Left forelimb (tissue), 1 donor: Measurements from ENCODE around the gene SSTR5.

Experiments used
- DNase-seq: peaks from one replicate; pipeline ENCODE4 v3.0.0-alpha.2; 2018; ENCODE audit warnings: low spot score

Gene SSTR5

DNA sequence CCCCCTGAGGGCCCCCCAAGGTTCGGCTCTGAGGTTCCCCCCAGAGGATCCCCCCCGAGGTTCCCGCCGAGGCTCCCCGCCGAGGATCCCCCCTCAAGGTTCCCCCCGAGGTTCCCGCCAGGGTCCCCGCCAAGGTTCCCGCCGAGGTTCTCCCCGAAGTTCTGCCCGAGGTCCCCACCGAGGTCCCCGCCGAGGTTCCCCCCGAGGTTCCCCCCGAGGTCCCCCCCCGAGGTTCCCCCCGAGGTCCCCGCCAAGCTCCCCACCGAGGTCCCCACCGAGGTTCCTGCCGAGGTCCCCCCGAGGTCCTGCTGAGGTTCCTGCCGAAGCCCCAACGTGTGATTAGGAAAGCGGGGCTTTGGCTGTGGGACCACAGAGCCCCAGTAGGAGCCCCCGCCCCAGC lies 32.2 kb upstream of the SSTR5 start:
- DNase-seq = no peak

DNA sequence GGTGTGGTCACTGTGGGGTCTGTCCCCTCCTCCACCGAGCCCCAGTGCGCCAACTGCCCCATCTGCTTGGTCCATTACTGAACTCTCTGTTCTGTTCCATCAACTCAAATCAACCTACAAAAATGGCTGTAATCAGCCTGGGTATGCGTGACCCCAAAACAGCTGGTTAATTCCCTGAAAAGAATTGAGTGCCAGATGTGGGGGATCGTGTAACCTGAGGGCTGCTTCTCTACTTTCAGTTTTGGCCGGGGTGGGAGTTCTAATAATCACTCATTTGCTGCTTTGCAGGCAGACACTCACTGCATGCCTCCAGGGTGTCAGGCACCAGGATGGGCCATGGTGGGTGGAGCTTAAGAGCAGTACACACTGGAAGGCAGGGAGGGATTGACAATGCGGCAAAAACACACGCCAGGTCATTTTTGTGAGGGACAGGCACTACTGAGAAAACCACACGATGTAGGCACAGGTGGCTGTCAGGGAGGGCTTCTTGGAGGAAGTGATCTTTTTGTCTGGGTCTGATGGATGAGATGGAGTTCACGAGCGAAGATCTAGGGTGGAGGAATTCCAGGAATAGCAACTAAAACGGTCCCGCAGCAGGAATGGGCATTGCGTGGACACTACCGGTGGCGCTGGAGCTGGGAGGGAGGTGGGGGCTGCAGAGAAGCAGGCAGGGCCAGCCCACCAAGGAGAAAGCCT lies 30.4 kb upstream of the SSTR5 start:
- DNase-seq = no peak

DNA sequence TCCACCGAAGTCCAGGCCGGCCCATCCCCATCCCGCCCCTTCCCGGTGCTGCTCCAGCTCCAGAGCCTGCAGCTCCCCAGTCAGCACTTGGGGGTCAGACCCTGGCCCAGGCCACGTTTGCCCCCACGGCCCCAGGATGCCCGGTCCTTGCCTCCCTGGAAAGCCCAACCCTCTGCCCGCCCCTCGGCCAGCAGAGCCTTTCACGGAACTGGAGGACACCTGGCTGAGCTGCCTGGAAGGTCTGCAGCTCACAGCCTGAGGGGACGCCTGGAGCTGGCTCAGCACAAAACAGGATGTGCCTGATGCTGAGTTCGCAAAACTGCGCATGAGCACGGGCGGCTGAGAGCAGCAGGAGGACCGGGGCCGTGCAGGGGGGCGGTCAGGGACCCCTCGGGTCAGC lies 29.7 kb upstream of the SSTR5 start:
- DNase-seq = no peak

DNA sequence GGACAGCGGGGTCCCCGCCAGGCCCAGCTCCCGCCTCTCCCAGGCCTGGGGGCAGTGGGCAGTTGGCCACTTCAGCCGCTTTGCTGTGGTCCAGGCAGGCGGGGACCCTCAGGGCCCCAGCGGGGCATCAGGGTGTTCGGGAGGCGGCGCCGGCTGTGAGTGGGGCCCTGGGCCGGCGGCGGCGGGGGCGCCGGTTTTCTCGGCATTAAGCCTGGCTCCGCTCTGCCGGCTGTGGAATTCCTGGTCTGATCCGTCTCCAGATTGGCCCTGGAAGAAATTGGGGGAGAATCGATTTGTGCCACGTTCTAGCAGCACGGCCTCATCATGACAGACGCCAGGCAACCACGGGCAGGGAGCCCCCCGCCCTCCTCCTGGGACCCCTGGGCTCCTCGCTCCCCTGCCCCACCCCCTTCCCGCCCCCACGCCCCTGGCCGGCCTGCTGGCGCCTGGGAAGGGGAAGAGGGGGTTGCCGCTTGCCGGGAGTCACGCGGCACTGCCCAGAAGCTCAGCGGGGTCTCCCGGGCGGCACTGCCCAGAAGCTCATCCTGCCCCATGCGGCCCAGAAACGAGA lies 28.6 kb upstream of the SSTR5 start:
- peak; percentile 78 for DNase-seq

DNA sequence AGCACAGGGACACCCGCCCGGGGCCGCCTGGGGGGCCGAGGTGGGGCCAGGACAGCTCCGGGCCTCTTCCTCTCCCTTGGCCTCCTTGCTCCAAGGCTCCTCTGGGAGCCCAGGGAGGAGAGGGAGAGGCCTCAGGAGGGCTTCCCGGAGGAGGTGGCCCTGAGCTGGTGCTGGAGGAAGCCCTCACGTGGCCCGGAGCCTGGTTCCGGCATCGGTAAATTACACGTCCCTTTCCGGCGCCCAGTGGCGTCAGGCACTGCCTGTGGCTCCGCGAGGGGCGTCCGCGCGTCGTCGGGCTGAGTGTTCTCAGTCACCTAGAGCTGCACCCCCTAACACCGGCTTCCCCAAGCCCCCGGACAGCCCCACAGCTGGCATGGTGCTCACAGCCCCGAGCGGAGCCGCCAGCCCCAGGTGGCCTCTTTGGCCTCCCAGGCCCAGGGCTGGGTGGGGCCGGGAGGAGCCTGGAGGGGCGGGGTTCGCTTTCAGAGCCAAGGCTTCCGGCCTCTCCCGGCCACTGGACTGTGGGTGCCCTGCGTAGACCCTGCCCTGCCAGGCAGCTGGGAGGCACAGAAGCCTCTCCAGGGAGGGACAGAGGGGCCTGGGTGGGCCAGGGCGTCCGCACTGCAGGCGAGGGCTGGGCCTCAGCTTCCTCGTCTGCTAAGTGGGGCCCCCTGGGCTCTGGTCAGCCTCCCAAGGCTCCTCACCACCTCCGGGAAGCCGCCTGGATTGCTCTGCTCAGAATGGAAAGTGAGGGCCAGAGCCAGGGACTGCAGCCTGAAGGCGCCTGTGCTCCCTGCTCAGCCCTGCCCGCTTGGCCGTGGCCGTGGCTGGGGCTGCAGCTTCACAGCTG lies 27.9 kb upstream of the SSTR5 start:
- DNase-seq = no peak

DNA sequence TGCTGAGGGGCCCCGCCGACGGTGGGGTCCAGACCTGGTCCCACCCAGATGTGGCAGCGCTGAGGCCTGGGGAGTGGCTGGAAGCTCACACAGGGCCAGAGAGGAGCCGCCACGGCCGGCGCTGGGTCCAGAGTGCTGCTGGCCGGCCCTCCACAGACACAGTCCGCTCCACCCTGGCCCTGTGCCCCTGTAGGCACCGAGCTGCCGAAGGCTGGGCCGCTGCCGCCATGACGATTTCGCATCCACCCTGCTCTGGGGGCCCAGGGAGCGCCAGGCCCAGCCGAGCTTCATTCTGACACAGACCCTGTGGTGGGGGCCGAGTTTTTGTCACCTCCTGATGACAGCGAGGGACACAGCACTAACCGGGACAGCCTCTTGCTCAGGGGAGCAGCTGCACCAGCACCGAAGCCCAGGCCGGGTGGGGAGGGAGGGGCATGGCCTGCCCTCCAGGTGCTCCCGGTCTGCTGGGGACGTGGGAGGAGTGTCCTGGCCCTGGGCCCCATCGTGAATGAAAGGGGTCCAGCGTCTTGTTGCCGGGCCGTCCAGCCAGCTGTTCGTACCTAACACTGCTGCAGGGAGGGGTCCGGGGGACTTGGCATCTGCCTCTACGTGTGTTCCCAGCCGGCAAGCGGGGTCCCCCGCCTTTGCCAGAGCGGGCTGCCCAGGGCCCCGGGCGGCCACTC lies 27.1 kb upstream of the SSTR5 start:
- peak; percentile 83 for DNase-seq

DNA sequence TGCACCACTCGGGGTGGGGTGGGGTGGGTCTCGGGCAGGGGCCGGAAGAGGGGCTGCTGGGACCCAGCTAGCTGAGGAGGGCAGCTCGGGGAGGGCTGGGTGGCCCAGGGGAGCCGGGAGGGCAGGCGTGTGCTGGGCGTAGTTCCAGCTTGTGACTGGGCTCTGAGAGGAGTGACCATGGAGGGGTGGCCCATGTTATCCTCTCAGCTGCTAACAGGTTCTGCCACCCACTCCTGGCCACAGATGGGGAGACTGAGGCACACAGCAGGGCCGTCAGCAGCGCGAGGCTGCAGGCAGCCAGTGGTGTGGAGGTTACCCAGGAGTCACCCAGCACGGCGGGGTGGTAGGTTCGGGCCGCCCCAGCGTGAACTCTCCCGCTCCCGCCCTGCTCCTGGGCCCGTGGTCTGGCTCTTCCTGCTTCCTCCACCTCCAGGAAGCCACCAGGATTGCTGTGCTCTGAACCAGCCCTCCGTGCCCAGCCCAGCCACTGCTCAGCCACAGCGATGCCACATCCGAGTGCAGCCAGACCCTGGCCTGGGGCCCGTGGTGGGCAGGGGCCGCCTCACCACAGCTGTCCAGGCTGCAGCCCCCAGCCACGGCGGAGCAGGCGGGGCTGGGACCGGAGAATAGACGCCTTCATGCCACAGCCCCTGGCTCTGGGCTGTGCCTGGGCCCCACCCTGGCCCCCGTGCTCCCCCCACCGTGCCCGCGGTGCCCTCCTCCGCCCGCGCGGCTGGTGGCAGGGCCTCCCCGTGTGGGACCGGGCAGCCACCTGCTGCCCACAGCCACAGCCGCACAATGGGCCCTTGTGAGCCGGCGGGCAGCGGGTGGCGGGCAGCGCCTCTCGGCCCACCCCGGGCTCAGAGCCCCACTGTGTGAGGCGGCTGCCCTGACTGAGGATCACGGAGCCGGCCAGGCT lies 26.3 kb upstream of the SSTR5 start:
- DNase-seq = no peak

DNA sequence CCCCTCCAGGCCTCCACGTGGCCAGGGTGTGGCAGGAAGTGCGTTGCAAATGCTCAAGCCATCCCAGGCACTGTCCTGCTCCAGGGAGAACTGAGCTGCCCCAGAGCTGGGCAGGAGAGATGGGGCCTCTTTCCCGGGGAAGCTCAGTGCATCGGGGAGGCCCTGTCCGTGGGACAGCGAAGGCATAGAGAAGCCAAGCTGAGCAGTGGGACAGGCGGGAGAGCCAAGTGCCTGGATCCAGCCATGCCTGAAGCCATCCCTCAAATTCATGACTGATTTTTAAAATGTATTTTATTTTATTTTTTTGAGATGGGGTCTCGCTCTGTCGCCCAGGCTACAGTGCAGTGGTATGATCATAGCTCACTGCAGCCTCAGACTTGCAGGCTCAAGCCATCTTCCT lies 25.4 kb upstream of the SSTR5 start:
- DNase-seq = no peak

DNA sequence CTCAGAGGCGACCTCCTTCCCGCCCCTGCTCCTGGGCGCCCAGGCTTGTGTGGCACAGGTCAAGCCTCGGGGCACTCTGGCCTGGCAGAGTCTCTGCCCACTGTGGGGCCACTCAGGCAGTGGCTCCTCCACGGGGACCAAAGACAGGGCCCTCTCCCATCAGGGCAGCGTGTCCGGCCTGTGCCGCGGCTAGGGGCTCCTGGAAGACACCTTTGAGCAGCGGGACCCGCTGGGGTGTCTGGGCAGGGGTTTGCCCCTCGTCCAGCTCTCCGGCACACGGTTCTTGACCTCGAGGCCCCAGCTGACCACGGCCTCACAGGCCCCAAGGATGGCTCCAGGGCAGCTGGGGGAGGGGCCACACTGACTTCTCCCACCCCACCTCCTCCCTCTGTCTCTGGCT lies 24.7 kb upstream of the SSTR5 start:
- no peak for DNase-seq

DNA sequence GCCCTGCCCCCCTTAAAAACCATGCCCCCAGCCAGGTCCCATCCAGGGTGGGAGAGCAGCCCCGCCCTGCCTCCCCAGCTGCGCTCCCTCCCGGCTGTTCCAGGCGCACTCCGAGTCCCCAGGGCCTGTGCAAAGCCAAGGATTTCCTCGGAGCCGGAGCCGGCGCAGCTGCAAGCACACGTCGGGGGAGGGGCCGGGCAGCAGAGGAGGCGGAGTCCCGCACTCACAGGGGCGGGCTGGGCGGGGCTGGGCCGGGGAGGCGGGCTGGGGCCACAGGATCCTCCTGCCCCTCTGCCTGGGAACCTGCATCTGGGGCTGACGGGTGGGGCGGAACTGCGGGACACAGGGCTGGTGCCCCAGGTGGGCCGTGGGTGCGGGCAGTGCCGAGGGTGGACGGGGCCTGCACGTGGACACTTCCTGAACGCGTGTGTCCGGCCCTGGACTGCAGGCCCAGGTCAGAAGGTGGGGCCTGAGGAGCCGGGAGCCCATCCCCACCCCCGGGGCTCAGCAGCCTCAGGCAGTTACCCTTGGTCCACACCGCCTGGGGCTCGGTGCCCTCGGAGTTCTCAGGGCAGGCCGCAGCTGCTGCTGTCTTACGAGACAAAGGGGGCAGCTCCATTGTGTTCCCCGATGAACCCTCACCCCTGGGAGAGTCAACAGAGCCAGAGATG lies 24.0 kb upstream of the SSTR5 start:
- DNase-seq = peak; percentile 90

DNA sequence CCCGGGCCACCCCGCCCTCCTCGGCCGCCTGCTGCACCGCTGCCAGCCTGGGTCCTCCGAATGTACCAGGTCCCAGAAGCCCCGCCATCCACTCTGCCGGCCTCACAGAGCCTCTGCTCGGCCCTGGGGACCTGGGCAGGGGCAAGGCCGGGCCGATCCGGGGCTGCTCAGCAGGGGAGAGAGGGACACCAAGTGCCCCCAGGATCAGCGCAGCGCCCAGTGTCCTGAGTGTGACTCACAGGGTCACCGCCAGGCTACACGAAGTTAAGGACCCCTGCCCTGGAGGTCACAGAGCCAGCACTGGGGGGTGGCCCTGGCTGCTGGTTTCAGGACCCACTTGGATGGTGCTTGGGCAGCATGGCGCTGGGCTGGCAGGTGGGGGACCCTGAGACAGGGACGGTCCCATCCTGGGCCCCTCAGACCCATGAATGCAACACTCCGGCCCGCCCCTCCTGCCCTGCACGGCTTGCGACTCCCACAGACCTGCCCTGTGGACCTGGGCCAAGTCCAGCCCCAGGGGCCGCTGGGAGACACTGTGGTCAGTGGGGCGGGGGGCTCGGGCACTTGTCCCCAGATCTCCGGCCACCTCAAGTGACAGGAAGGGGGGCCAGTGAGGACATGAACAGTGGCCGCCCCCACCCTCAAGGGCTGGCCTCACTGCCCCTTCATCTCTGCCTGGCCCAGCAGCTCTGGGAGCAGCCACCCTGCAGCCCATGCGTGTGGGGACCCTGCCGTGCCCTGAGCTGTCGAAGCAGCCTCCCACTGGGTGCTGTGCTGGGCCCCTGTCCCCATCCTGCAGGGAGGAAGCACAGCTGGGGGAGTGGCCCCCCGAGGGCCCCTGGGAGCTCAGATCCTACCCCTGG lies 23.2 kb upstream of the SSTR5 start:
- DNase-seq = no peak

DNA sequence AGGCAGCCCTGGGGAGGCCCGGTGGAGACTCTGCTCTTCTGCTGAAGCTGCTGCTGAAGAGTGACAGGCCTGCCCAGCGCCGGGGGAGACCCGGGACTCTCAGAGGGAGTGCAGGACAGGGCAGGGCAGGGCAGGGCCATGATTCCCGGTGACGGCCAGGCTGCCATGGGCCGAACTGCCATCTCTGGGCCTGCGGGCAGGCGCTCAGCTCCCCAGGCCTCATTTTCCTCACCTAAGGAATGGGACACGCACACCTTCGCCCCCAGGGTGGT lies 22.6 kb upstream of the SSTR5 start:
- DNase-seq = no peak

DNA sequence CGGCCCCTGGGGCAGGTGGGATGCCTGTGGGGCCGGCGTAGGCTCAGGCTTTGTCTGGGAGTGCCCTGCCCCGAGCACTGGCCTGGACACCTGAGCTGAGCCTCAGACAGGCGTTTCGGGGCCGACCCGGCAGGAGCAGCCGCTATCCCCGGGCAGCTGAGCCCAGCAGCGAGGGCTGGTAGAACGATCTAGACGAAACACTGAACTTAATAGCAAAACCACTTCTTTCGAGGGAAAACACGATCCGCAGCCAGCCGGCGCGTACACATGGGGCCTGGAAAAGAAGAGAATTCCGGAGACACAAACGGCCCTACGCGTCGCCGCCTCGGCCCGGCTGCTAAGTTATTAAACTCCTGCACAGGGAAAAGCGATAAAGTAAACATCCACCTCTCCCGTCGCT lies 22.0 kb upstream of the SSTR5 start:
- no peak for DNase-seq

DNA sequence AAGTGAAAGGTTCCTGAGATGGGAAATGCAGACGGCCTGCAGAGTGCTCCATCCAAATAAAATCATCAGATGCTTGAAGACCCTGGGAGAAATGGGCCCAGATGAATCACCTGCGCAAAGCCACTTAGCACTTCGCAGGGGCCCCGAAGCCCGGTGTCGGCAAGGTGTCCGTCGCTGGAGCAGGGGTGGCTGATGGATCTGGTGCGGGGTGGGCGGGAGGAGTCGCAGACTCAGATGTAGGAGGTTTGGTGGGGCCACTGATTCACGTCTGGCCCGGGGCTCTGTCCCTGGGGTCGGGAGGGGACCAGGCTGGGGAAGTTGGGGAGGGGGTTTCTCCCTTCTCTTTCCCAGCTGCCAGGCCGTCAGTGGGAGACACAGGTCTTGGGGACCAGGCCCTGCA lies 21.6 kb upstream of the SSTR5 start:
- DNase-seq = no peak

DNA sequence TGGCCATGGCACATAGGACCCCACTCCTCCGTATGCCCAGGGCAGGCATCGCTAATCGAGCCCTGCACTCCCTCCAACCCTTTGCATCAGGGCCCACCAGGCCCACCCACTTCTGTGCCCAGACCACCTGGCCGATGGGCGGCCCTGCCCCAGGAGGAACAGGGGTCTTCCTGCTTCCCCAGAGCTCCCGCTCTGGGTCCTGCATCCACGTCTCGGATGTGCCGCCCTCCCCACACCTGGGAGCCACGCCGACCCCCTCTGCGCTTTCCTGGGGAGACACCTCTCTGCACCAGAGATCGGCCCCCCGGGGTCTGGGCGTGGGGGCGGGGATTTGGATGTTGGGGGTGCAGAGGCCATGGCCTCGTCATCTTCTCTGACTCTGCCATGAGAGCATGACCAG lies 21.1 kb upstream of the SSTR5 start:
- no peak for DNase-seq

DNA sequence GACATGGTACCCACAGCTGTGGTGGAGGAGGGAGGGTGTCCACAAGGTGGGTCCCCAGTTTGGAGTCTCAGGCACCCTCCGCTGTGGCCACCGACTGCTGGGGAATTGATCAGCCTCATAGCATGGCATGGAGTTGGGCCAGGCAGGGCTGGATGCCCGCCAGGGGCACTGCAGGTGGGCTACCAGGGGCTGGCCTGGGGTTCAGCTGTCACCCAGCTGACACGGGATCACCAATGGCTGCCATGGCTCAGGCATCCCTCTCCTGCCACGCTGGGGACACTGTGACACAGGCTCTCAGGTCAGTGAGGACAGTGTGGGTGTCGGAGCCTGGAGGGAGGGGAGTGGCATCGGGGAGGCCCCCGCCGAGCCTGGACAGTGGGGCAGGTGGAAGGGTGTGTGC lies 19.8 kb upstream of the SSTR5 start:
- DNase-seq = no peak

DNA sequence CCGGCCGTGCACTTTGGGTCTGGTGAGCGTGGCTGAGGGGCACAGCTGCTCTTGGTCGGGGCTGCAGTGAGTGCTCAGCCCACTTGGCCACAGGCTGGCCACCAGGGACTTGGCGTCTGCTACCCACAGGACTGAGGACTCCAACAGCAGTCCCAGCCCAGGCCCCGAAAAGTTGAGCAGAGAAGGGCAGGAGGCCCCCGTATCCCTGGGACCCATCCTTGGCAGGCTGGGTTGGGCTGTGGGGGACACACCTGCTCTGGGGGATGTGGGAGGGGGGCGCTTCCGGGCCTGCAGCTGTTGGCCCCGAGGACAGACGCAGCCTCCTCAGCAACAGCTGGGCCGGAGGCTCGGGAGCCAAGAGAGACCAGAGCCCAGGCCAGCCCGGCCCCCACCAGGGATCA lies 19.4 kb upstream of the SSTR5 start:
- peak; percentile 81 for DNase-seq

DNA sequence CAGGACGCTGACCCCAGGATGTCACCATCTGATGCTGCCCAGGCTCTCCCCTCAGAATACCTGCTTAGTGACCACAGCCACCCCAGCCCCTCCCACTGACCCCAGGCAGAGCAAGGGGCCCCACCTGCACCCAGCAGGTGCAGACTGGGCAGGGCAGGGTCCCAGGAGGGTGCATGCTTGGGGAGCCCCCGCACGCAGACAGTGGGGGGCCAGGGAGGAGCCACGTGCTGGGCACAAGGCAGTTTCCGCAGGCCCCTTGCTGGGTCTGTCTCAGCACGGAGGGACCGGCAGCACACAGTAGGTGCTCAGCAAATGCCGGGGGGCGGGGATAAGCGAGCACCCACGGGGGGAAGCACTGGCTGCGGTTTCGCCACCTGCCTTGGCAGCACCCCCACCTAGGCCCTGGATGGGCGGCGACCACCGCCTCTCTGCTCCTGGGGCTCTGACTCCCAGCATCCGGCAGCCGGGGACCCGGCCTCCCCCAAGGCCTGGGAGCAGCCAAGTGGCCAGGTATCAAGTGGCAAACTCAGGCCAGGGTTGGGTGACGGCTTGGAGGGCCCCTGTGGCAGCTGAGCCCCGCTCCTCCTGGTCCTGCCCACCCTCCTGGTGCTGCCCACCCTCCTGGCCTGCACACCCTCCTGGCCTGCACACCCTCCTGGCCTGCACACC lies 18.7 kb upstream of the SSTR5 start:
- no peak for DNase-seq

DNA sequence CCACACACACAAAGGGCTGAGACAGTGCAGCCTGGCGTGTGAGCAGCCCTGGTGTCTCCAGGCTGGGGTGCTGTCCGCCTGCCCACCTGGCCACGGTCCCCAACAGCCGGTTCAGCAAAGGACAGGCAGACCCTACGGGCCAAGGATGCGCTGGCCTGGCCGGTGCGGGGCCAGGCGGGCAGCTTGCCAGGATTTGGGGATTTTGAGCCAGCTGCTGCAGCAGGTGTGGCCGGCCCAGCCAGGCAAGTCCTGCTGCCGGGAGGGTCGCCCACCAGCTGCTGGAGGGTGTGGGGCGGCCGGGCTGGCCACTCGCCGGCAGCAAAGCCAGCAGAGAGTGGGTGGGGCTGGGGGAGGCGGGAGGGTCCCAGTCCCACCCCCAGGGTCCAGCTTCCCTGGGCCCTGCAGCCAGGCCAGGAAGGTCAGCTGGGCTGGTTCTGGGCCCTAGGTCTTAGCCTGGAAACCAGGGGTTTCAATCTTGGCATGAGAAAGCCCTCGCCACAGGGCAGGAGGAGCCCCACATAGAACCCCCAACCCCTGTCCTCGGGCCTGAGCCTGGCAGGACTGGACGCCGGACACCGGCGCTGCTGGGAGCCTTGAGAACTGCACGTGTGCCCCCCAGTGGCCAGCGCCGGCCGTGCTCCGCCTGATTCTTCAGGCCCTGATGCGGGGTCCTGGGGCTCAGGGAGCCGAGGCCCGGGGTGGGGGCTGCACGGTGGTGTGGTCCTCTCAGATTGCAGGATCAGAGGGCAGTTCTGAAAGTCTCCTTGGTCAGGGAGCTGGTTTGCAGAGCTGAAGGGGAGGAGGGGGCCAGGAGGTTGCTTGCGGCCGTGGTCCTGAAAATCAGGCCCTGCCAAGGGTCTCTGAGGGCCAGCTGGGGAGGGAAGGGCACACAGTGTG lies 17.6 kb upstream of the SSTR5 start:
- peak; percentile 85 for DNase-seq
